ENCODE results near the gene PARN. TPM values are rescaled to one million over a fixed set of nuclear protein-coding genes. Genes with fewer than 3 reads are reported as not detected.
A peak's percentile ranks its signal among the peaks of the same experiment; 100 is the strongest.

Gene PARN
- total RNA-seq, 1 experiment from 2014 or later = 56.2 TPM

- no peaks in the 10 kb centered on the region for H3K36me3 Mint-ChIP-seq (ENCODE audit: insufficient read depth in 1 of 3, low read depth in 3 of 3)
- no peak overlapping the region for H2AK5ac ChIP-seq (ENCODE audit: insufficient read length, low read length)
- no peaks in the 10 kb centered on the region for H3K9me3 Mint-ChIP-seq
- no peak overlapping the region for H3K23ac ChIP-seq (ENCODE audit: insufficient read length, low read depth, low read length)
- H4K8ac ChIP-seq (replicated peaks; ENCODE audit: insufficient read length, low read depth, low read length) = no peak overlapping the region
- no peaks in the 10 kb centered on the region for H3K27me3 Mint-ChIP-seq (ENCODE audit: low read depth)
- H4K5ac ChIP-seq (ENCODE audit: insufficient read length, low read depth, low read length) = no peak overlapping the region
- H2BK120ac ChIP-seq (ENCODE audit: low read depth, low read length, poor library complexity, severe bottlenecking) = no peak overlapping the region
- H3K79me2 ChIP-seq (ENCODE audit: insufficient read depth, low read length) = no peaks in the 10 kb centered on the region
- no peak overlapping the region for H3K56ac ChIP-seq (ENCODE audit: insufficient read length, low read depth, low read length)
- no peaks in the 10 kb centered on the region for H4K20me1 ChIP-seq (ENCODE audit: control insufficient read depth, insufficient read depth, insufficient read length)
- no peak overlapping the region for H3K27ac ChIP-seq (ENCODE audit: insufficient read length, low read depth, low read length)
- no peak overlapping the region for H3T11ph ChIP-seq (ENCODE audit: low read length)
- no peak overlapping the region for H2BK20ac ChIP-seq (ENCODE audit: low read depth, low read length, poor library complexity, severe bottlenecking)
- no peak overlapping the region for H3K18ac ChIP-seq (ENCODE audit: insufficient read length, low read depth, low read length)
- no peak overlapping the region for H2BK15ac ChIP-seq (ENCODE audit: low read depth, low read length)
- H3K4me1 Mint-ChIP-seq = peaks cover 8 to 28% of the 10 kb centered on the region in 2 experiments
- no peak overlapping the region for H3K4me2 ChIP-seq (ENCODE audit: insufficient read depth, insufficient read length, low read length)
- H3K9ac ChIP-seq (ENCODE audit: extremely low read depth, insufficient read length, low read length) = no peak overlapping the region
- no peak for DNase-seq
- H3K79me1 ChIP-seq (ENCODE audit: insufficient read depth, low read depth, low read length, poor library complexity, severe bottlenecking) = no peaks in the 10 kb centered on the region
- no peak overlapping the region for H3K4ac ChIP-seq (ENCODE audit: low read depth, low read length)
- H3K9me3 ChIP-seq (ENCODE audit: control insufficient read depth, low read depth, low read length) = no peaks in the 10 kb centered on the region
- no peak overlapping the region for H4K91ac ChIP-seq (ENCODE audit: insufficient read length, low read depth, low read length)
- no peaks in the 10 kb centered on the region for H3K4me1 ChIP-seq (ENCODE audit: insufficient read depth, low read length)
- peak overlapping the region in 1 of 3 experiments; percentile 29; a peak in 1 of 7 replicates for H3K27ac Mint-ChIP-seq
- H3K4me3 Mint-ChIP-seq = no peak overlapping the region
- H2BK12ac ChIP-seq (ENCODE audit: insufficient read length, low read depth, low read length) = no peak overlapping the region
- no peak overlapping the region for H3K14ac ChIP-seq (ENCODE audit: insufficient read depth, low read length)
- no peak for TF ChIP-seq CTCF (conservative IDR thresholded peaks at IDR 0.05)
- H3K23me2 ChIP-seq (ENCODE audit: insufficient read length, low read depth, low read length, poor library complexity, severe bottlenecking) = no peaks in the 10 kb centered on the region
- no peak overlapping the region for H2AFZ ChIP-seq (ENCODE audit: low read length)
- H3K27me3 ChIP-seq (ENCODE audit: insufficient read depth, low read length) = no peaks in the 10 kb centered on the region
- H2BK5ac ChIP-seq (ENCODE audit: insufficient read length, low read length) = no peak overlapping the region
- WGBS (ENCODE audit: extremely low coverage, insufficient read length, low lambda C conversion rate) = no CpG with 5 or more reads among the region's 23 CpGs
Measured at GRCh38 chr16:14400285-14400977, 229.6 kb downstream of the PARN start.
